Nephron progenitor cell (in vitro differentiated cells): ENCODE data around the gene TTC8.

Experiments used
- DNase-seq: peaks from one replicate; pipeline ENCODE4 v3.0.0; 2021
- H3K27ac Mint-ChIP-seq: 2 replicates; pipeline ENCODE4 v1.8.0; 2021; ENCODE audit warnings: mild to moderate bottlenecking, moderate library complexity, mixed read lengths
- H3K27me3 Mint-ChIP-seq: 2 replicates; pipeline ENCODE4 v1.8.0; 2021; ENCODE audit warnings: mild to moderate bottlenecking, low read depth, mixed read lengths; ENCODE audit not compliant: poor library complexity
- H3K36me3 Mint-ChIP-seq: 2 replicates; pipeline ENCODE4 v1.8.0; 2021; ENCODE audit warnings: low read depth, mixed read lengths
- H3K4me1 Mint-ChIP-seq: 2 replicates; pipeline ENCODE4 v1.8.0; 2021; ENCODE audit warnings: mixed read lengths
- H3K4me3 Mint-ChIP-seq: 2 replicates; pipeline ENCODE4 v1.8.0; 2021; ENCODE audit warnings: mild to moderate bottlenecking, moderate library complexity, mixed read lengths
- H3K9me3 Mint-ChIP-seq: 2 replicates; pipeline ENCODE4 v1.8.0; 2021; ENCODE audit warnings: mild to moderate bottlenecking, moderate library complexity, mixed read lengths
- CTCF ChIP-seq: fragments of 200-600 bp; sonication (generic); IDR thresholded peaks from 2 replicates; pipeline ENCODE4 v1.5.0; 2021; ENCODE audit warnings: antibody characterized with exemption

Gene TTC8

GRCh38 chr14:88791252-88791621 is 33.2 kb upstream of the TTC8 start:
- H3K27ac Mint-ChIP-seq = no peak overlapping the region
- no peaks in the 10 kb centered on the region for H3K36me3 Mint-ChIP-seq
- no peak for DNase-seq
- no peaks in the 10 kb centered on the region for H3K4me1 Mint-ChIP-seq
- peaks cover 83% of the 10 kb centered on the region for H3K27me3 Mint-ChIP-seq
- peak overlapping the region; percentile 74 for H3K4me3 Mint-ChIP-seq
- no peak for TF ChIP-seq CTCF
- H3K9me3 Mint-ChIP-seq = no peaks in the 10 kb centered on the region

DNA sequence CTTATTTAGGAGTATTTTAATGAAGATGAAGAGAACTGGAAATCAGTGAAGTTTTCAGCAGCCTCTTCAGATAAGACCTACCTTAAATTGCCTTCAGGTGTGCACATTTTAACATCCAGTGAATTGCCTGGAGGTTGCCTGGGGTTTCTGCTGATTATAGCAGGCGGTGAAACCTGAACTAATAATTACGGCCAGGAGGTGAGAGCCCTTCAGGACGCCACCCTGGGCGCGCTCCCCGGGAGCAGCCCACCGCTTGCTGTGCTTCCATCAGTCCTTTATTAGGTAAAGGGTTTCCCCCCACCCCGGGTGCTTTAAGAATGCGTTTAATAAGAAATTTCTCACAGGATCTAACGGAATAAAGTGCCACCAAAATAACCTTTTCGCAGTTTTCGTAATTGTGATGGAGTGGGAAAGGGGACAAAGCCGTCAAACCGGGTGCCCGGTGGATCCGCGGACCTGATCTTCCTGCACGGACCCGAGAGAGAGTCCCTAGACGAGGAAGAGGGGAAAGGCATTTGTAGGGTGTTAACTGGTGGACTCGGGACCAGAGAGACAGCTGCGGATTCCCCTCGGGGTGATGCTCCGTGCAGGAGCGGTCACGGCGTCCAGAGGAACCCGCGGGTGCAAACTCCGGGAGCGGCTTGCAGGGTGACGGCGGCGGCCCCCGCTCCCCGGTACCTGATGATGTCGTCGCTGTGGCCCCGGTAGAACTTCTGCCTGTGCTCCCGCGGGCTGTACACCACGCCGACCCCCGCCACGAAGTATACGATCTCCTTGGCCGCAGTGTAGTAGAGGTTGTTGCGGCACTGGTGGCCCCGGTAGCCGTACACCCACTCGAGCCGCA is 32.6 kb upstream of the TTC8 start:
- no peak for TF ChIP-seq CTCF

DNA sequence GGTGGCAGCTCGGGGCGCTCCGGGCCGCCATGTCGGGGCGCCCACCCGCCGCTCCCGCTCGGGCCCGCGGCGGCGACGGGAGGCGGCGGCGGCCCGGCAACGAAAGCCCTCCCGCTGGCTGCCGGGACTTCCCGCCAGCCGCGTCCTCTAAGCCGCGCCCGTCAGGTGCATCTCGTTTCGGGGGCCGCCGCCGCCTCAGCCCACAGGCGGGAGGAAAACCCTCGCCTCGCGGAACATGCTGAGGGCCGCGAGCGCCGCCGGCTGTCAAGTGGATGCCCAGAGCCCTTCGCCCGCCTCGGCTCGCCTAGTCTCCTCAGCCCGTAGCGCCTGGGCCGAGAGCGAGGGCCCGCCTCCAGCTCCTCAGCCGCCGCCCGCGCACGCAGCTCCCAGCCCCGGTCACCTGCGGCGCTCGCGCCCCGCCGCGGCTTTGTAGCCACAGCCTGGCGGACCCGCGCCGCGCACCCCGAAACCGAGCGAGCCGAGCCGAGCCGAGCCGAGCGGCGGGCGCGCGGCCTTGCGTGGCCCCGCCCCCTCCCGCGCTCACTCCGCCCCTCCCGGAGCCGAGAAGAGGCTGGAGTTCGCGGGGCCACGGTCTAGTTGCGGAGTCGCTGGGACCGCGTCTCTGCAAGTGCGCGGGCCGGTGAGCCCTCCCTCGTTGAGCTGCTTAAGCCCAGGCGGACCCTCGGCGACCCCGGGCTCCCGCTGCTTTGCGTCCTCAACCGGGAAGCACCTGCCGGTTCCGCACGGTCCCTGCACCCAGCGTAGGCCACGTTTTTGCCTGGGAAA is 31.8 kb upstream of the TTC8 start, which contains the start of gene EML5:
Gene EML5 (minus strand): TSS at position 481 of the 786 bp plus-strand sequence. CDS start 450 bp downstream, at position 31.
- no peak within 1 kb of the TSS for H3K27ac Mint-ChIP-seq
- H3K4me1 Mint-ChIP-seq = no peaks in the 10 kb centered on the region
- TF ChIP-seq CTCF = peak; percentile 13

More for the DNA sequence above, 32.6 kb upstream of the TTC8 start:
- Mint-ChIP-seq H3K36me3 (no peaks in the 10 kb centered on the region), H3K27ac (no peak overlapping the region), H3K4me1 (no peaks in the 10 kb centered on the region), H3K9me3 (no peaks in the 10 kb centered on the region), H3K4me3 (peak overlapping the region; percentile 74), H3K27me3 (peaks cover 80% of the 10 kb centered on the region)
- DNase-seq = peak; percentile 13

DNA sequence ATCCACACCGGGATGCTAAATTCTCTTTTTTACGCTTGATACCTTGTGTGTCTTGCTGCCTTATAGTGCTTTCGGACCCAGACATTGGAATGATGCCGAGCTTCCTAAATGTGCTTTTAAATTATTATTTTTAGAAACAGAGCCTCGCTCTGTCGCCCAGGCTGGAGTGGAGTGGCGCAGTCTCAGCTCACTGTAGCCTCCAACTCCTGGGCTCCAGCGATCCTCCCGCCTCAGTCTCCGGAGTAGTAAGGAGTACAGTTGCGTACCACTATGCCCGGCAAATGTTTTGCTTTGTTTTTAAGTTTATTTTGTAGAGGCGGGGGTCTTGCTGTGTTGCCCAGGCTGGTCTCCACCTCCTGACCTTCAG is 31.2 kb upstream of the TTC8 start:
- H3K36me3 Mint-ChIP-seq = no peaks in the 10 kb centered on the region
- H3K27me3 Mint-ChIP-seq = peaks cover 83% of the 10 kb centered on the region
- TF ChIP-seq CTCF = no peak
- H3K27ac Mint-ChIP-seq = no peak overlapping the region
- H3K4me3 Mint-ChIP-seq = peak overlapping the region; percentile 83
- no peaks in the 10 kb centered on the region for H3K9me3 Mint-ChIP-seq
- DNase-seq = no peak
- H3K4me1 Mint-ChIP-seq = no peaks in the 10 kb centered on the region

More for the DNA sequence above, 31.8 kb upstream of the TTC8 start, which contains the start of gene EML5:
- H3K9me3 Mint-ChIP-seq = no peaks in the 10 kb centered on the region
- DNase-seq = peak; percentile 90
- H3K36me3 Mint-ChIP-seq = no peaks in the 10 kb centered on the region
- H3K27me3 Mint-ChIP-seq = peaks cover 82% of the 10 kb centered on the region
- peak within 1 kb of the TSS; percentile 83 for H3K4me3 Mint-ChIP-seq

GRCh38 chr14:88798156-88798555 is 26.3 kb upstream of the TTC8 start:
- Mint-ChIP-seq H3K4me1 (no peaks in the 10 kb centered on the region), H3K36me3 (no peaks in the 10 kb centered on the region), H3K9me3 (peaks cover 9% of the 10 kb centered on the region), H3K27me3 (peaks cover 53% of the 10 kb centered on the region), H3K27ac (no peak overlapping the region), H3K4me3 (no peak overlapping the region)
- DNase-seq = no peak
- TF ChIP-seq CTCF = no peak
